ENCODE measurements around the gene SUMO3.

The SUMO3 gene

GRCh38 chr21:44778094-44778493 is 39.8 kb downstream of the SUMO3 start:
- DNase-seq = no peak

DNA sequence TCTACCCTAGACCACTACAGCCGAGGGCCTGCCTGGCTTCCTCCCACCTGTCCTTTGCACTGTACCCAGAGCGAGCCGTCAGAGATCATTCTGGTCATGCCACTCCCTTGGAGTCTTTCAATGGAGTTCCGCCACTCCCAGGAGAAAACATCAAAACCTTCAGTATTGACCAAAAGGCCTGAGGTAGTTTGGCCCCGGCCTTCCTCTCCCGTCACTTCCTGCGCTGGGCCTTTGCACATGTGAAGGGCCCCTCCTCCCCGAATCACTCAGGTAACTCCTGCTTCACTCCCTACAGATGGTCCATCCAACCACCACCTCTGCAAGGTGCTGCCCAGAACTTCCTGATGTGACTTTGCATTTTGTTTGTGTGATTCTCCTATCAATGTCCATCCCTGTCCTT is 42.9 kb downstream of the SUMO3 start:
- DNase-seq = no peak

DNA sequence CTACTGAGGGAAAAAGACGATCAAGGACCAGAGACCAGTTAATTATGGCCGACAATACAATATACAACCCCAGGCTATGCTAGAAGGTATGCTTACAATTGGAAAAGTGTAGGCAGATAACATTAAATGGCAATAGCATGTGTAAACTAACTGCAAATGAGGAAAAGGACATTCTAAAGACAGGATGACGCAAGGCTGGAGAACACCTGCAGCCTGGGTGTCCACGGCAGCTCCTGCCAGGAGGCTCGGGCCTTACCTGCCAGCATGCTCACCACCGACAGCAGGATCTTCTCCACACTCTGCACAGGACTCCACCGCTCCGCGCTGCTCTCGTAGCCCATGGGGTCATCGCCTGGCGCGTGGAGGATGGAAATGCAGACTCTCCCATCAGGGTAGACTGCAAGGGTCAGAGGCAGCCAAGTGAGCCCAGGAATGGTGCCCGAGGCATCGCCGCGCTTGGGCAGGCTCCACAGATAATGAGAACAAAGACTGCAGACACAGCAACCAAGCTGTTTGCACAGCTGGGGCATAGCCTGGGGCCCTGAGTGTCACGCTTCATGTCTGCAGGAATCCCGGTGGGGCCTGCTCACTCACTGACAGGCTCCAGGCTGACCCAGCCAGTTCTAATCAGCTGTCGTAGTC is 44.5 kb downstream of the SUMO3 start:
- DNase-seq = no peak

- no peak for DNase-seq
Observed at GRCh38 chr21:44771896-44772525, 45.9 kb downstream of the SUMO3 start.

DNA sequence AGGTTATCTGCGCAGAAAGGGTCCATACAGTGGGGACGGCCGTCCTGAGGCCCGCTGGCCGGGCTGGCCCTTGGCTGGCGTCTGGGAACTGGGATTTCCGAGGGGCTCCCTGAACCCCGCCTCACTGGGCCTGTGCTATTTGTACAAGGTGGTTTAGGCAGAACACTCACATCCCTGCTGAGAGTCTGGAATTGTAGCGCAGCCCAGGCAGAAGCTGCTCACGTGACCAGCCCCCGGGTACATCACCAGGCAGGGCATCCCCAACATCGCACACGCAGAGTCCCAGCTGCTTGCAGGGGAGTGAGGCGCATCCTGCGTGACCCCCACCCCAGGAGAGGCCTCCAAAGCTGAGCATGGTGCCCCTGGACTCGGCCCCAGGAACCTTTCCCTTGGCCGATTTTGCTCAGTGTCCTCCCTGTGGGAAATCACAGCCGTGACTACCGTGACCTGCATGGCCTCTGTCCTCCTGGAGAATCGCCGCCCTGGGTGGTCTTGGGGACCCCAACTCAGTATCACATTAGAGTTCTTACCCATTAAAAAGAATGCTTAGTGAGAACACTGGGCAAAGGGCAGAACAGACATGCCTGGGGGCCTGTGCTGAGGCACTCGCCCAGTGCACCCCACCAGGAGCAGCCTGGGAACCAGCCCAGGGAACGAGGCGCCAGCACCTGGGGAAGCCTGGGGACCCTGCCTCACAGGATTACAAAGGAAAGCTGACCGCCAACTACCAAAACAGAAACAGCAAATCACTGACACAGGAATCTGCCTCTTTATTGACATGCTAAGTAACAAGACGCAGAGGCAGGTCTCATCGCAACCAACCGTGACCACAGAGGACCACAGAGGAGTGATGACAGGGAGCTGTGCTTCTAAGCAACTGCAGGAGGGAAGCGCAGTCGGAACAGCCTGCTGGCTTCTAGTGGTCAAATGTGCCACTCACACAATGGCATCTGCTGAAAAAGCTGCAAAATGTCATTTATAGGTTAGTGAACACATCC is 49.7 kb downstream of the SUMO3 start:
- DNase-seq = no peak

- no peak for DNase-seq
Observed at GRCh38 chr21:44766818-44767354, 51.0 kb downstream of the SUMO3 start.

DNA sequence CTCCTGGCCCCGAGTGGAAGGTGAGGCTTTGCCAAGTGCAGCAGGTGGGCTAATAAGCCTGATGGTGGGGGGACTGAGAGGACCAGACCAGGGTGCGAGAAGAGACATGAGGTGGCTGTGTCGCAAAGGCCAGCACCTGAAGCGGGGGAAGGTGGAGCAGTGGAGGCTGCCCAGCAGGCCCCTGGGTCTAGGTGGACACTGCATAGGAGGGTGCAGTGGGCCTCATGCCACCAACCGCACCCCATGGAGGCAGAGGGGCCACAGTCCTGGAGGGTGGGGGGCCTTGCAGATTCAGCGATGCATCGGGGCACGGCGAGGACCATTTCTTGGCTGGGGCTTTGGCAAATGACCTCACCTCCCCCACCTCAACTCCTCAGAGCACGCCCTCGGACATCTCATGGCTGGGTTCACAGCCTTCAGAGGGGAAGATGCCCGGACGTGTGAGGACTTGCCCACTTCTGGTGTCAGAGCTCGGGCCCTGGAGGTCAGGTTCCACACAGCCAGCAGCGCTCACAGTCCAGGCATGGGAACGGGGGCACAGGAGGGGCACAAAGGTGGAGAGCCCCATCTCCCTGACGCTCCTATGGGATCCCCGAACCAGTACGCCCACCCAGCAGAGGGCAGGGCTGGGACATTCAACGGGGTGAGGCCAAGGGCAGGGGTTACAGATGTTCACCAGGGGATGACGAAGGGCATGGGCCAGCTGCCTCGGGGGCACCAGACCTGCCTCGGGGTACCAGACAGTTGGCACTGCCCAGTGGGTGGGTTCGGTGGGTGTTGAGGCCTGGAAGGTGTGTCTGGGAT is 51.6 kb downstream of the SUMO3 start:
- DNase-seq = no peak

- no peak for DNase-seq
Observed at GRCh38 chr21:44765231-44766013, 52.4 kb downstream of the SUMO3 start.

GRCh38 chr21:44764319-44765230 is 53.3 kb downstream of the SUMO3 start:
- no peak for DNase-seq

- no peak for DNase-seq
Observed at GRCh38 chr21:44763451-44764318, 54.2 kb downstream of the SUMO3 start.

DNA sequence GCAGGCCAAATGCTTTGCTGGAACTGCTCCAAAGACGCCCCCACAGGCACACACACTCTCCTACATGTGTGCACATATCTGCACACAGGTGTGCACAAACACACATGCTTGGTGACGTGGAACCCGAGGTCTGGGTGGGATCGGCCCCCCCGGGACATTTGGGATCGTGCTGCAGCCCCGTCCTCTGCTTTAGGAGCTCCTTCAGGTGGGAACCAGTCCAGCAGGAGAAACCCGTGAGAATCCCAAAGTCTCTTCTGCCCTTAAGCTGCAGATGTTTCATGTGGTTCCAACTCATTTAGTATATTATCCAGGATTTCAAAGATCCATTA is 54.8 kb downstream of the SUMO3 start:
- DNase-seq = no peak

DNA sequence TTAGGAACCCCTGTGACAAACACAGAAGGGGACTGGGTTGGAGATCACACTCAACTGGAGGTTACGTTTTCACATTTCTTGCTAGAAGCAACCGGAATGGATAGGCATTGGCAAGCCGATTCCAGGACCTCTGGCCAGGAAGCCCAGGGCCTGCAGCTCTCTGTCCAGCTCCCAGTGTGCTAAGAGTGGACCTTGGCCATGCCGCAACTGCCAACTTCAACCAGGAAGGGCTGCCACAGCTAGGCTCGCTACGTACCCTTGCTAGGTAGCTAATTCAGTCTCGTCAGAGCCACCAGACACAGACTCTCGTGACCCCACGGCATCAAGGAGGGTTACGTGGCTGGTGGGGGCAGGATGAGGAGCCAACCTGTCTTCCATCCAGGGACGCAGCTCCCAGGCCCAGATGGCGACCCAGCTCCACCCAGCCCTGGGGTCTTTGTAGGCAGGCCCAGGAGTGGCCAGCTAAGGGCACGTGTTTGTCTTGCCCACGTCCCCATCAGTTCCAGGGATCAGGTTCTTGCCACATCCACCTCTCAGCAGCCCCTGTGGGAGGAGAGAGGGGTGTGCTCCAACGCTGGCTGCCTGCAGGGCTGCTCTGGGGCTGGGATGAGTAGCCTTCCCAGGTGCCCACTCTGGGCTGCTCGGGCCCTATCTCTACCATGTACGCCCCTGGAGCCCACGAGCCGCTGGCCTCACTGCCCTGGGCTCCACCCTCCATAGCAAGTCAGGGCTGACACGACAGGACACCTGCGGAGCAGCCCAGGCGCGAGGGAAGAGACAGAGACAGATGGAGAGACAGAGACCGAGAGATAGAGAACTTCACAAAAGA is 55.4 kb downstream of the SUMO3 start:
- no peak for DNase-seq

- DNase-seq = no peak
Observed at GRCh38 chr21:44761747-44762208, 56.1 kb downstream of the SUMO3 start.

DNA sequence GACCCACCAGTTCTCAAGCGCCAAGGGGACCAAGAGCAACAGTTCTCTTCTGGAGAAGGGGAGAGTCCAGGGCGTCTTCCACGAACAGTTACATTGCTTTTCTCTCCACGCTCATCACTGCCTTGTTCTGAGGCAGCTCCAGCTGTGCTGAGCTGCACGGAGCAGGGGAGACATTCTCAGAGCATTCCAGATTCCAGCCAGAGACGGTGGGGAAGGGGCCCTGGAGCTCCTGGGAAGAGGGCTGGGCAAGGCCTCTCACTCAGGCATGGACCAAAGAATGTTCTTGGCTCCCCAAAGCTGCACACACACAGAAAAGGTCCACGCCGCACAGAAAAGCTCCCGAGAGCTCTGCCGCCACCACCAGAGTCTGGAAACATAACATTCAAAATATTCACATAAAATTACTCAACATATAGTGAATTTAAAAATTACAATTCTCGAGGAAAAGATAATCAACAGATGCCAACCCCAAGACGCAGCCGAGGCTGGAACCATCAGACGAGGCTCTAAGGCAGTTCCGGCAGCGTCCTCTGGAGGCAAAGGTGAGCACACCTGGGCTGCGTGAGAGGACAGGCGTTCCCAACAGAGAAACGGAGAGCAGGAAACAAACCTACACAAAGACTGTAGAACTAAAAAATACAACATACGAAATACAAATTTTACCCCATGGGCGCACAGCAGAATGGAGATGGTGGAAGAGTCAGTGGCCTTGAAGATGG is 56.7 kb downstream of the SUMO3 start:
- DNase-seq = no peak

- DNase-seq = no peak
Observed at GRCh38 chr21:44760376-44760775, 57.5 kb downstream of the SUMO3 start.

DNA sequence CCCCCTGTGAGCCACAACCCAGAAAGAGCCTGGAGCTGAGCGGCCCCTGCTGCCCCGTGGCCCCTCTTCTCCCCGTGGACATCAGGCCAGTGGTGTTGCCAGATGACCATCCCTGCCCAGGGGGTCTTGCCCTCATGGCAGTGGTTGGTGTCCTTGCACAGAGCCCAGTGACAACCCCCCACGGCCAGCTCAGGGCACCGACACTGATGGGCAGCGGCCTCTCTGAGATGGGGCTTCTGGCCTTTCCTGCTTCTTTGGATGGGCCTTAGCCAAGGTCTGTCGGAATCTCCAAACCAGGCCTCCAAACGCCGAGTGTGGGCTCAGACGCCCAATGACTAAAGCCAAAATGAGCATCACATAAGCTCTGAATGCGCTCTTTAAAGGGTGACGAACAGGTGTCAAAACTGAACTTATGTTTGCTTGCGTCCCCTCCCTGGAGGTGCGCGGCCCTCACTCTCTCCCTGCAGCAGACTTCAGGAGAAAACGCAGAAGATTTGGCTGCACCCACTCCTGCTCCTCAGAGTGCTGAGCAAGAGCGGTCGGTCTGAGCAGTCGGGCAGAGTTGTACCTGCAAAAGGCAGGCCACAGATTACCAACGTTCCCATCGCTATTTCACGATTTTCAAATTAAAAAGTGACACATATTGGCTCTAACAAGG is 58.1 kb downstream of the SUMO3 start:
- DNase-seq = no peak

Measured in fibroblast of skin of back (primary cell).